HEK293T (cell line): ENCODE data around the gene MAPK12.

Source experiments
- CTCF ChIA-PET: fragments of 350-600 bp; formaldehyde crosslinking; extraction: SDS; loops from one replicate; lab custom pipeline; 2021; ENCODE audit warnings: antibody characterized with exemption, inconsistent platforms; lab: Yijun Ruan, JAX
- POLR2A ChIA-PET: fragments of 350-600 bp; formaldehyde crosslinking; extraction: SDS; loops from one replicate; lab custom pipeline; 2020; ENCODE audit warnings: antibody characterized with exemption, inconsistent platforms; lab: Yijun Ruan, JAX
- DNase-seq: peaks from one replicate; pipeline ENCODE4 v3.0.0; 2012; ENCODE audit warnings: mixed read lengths; ENCODE audit errors: extremely low spot score
- ARNT ChIP-seq: fragments of 450-650 bp; IDR thresholded peaks from 2 replicates; pipeline ENCODE4 v1.6.1; 2017; ENCODE audit warnings: mild to moderate bottlenecking
- BHLHE40 ChIP-seq: fragments of 450-650 bp; IDR thresholded peaks from 2 replicates; pipeline ENCODE4 v1.6.1; 2016; ENCODE audit warnings: mild to moderate bottlenecking, moderate library complexity, borderline replicate concordance
- CTBP1 ChIP-seq: fragments of 450-650 bp; IDR thresholded peaks from 2 replicates; pipeline ENCODE4 v1.6.1; 2016; ENCODE audit warnings: borderline replicate concordance
- ELF4 ChIP-seq: fragments of 450-650 bp; IDR thresholded peaks from 2 replicates; pipeline ENCODE4 v1.6.1; 2017; ENCODE audit warnings: antibody characterized with exemption
- FOXA1 ChIP-seq: fragments of 450-650 bp; IDR thresholded peaks from 2 replicates; pipeline ENCODE4 v1.6.1; 2016; ENCODE audit warnings: mild to moderate bottlenecking
- FOXK2 ChIP-seq: fragments of 450-650 bp; IDR thresholded peaks from 2 replicates; pipeline ENCODE4 v1.6.1; 2016; ENCODE audit warnings: mild to moderate bottlenecking
- FOXM1 ChIP-seq: fragments of 450-650 bp; IDR thresholded peaks from 2 replicates; pipeline ENCODE4 v1.6.1; 2017; ENCODE audit warnings: mild to moderate bottlenecking, borderline replicate concordance
- HDGF ChIP-seq: fragments of 450-650 bp; IDR thresholded peaks from 2 replicates; pipeline ENCODE4 v1.6.1; 2017; ENCODE audit warnings: antibody characterized with exemption, borderline replicate concordance
- L3MBTL2 ChIP-seq: fragments of 450-650 bp; conservative IDR thresholded peaks from 2 replicates; pipeline ENCODE4 v1.6.1; 2016; ENCODE audit warnings: mild to moderate bottlenecking
- LEF1 ChIP-seq: fragments of 450-650 bp; IDR thresholded peaks from 2 replicates; pipeline ENCODE4 v1.6.1; 2017; ENCODE audit warnings: mild to moderate bottlenecking, borderline replicate concordance
- NFRKB ChIP-seq: fragments of 450-650 bp; IDR thresholded peaks from 2 replicates; pipeline ENCODE4 v1.6.1; 2016; ENCODE audit warnings: mild to moderate bottlenecking, moderate library complexity
- PKNOX1 ChIP-seq: fragments of 450-650 bp; IDR thresholded peaks from 2 replicates; pipeline ENCODE4 v1.6.1; 2016
- SP1 ChIP-seq: fragments of 450-650 bp; IDR thresholded peaks from 2 replicates; pipeline ENCODE4 v1.6.1; 2017
- SUZ12 ChIP-seq: fragments of 450-650 bp; IDR thresholded peaks from 2 replicates; pipeline ENCODE4 v1.6.1; 2016; ENCODE audit warnings: mild to moderate bottlenecking
- TARDBP ChIP-seq: fragments of 450-650 bp; IDR thresholded peaks from 2 replicates; pipeline ENCODE4 v1.6.1; 2016
- ZNF384 ChIP-seq: fragments of 450-650 bp; IDR thresholded peaks from 2 replicates; pipeline ENCODE4 v1.6.1; 2016

The MAPK12 gene

GRCh38 chr22:50227579-50228215 is 33.8 kb downstream of the MAPK12 start:
- TF ChIP-seq SUZ12 = no peak
- no peak for TF ChIP-seq CTBP1
- TF ChIP-seq TARDBP = no peak
- POLR2A ChIA-PET = no interaction called here
- CTCF ChIA-PET = interaction anchor here (0.6 kb wide), 1 partner anchor 100 kb away, joined by 3 read pairs; no protein-coding TSS in a partner anchor
- no peak for DNase-seq

GRCh38 chr22:50226875-50227165 is 34.7 kb downstream of the MAPK12 start:
- POLR2A ChIA-PET = no interaction called here

GRCh38 chr22:50226063-50226874 is 35.2 kb downstream of the MAPK12 start:
- no peak for DNase-seq
- TF ChIP-seq FOXM1 (no peak), LEF1 (no peak), NFRKB (no peak), PKNOX1 (no peak), BHLHE40 (no peak), SP1 (no peak), ELF4 (no peak), ZNF384 (no peak), CTBP1 (no peak), FOXA1 (no peak), ARNT (no peak), TARDBP (no peak), HDGF (no peak), L3MBTL2 (no peak), SUZ12 (no peak)
- POLR2A ChIA-PET = no interaction called here
- CTCF ChIA-PET = no interaction called here

More at GRCh38 chr22:50226875-50227165, 34.7 kb downstream of the MAPK12 start:
- TF ChIP-seq TARDBP = no peak
- TF ChIP-seq SUZ12 = no peak
- TF ChIP-seq ARNT = no peak
- TF ChIP-seq FOXA1 = no peak
- TF ChIP-seq HDGF = no peak
- TF ChIP-seq PKNOX1 = no peak
- TF ChIP-seq FOXK2 = no peak
- TF ChIP-seq CTBP1 = no peak
- no peak for TF ChIP-seq SP1
- no peak for DNase-seq
- CTCF ChIA-PET = no interaction called here

- ChIA-PET POLR2A (no interaction called here), CTCF (no interaction called here)
- TF ChIP-seq LEF1 = no peak
These were observed 36.1 kb downstream of the MAPK12 start for GRCh38 chr22:50225200-50225969.

GRCh38 chr22:50224071-50224470 is 37.4 kb downstream of the MAPK12 start:
- ChIA-PET CTCF (interaction anchor here (1.1 to 1.2 kb wide), 2 partner anchors 13 to 17 kb away, joined by 3 read pairs; no protein-coding TSS in a partner anchor), POLR2A (no interaction called here)
- no peak for DNase-seq
- TF ChIP-seq NFRKB = no peak
- TF ChIP-seq TARDBP = no peak

More at GRCh38 chr22:50225200-50225969, 36.1 kb downstream of the MAPK12 start:
- DNase-seq = no peak

- ChIA-PET CTCF (no interaction called here), POLR2A (interaction anchor here (1.1 kb wide), 1 partner anchor 18 kb away, joined by 3 read pairs; no protein-coding TSS in a partner anchor)
- TF ChIP-seq L3MBTL2 (no peak), HDGF (no peak), PKNOX1 (no peak), ZNF384 (no peak), NFRKB (no peak), FOXK2 (no peak), FOXM1 (no peak), TARDBP (no peak), FOXA1 (no peak), CTBP1 (no peak)
- DNase-seq = no peak
These were observed 39.0 kb downstream of the MAPK12 start for GRCh38 chr22:50222508-50222907.
